GM12878 (cell line): ENCODE results near the gene TIRAP. TPM values are rescaled to one million over a fixed set of nuclear protein-coding genes. Genes with fewer than 3 reads are reported as not detected.
"Not testable (repeated sequence)": the region's sequence is repeated elsewhere in the genome, so short reads cannot be mapped to it uniquely, and the experiment has no call there.

Source experiments
- ATAC-seq: fragments of 200-7000 bp; cut with Tn5 transposase; 3 replicates; pipeline ENCODE4 v1.9.1; 2020; ENCODE audit warnings: mild to moderate bottlenecking, moderate library complexity
- BruUV-seq: library from RNA; stranded (reverse); fragments of 400-500 nt; replicated peaks from 2 replicates; lab custom pipeline; 2021; lab: Mats Ljungman, UMichigan
- CTCF ChIA-PET: fragments of 300-600 bp; sonication (Branson Sonifier 250); formaldehyde crosslinking; extraction: SDS; loops from one replicate; lab custom pipeline; 2021; ENCODE audit warnings: inconsistent platforms; lab: Yijun Ruan, JAX
- POLR2A ChIA-PET: fragments of 350-600 bp; formaldehyde crosslinking; extraction: SDS; loops from one replicate; lab custom pipeline; 2021; ENCODE audit warnings: inconsistent platforms; lab: Charles Lee
- RAD21 ChIA-PET: fragments of 300-600 bp; sonication (Branson Sonifier 250); formaldehyde crosslinking; loops from one replicate; lab custom pipeline; 2023; ENCODE audit warnings: antibody characterized with exemption; ENCODE audit not compliant: unreplicated experiment; lab: Charles Lee
- SMC1A ChIA-PET: fragments of 300-600 bp; sonication (Branson Sonifier 250); formaldehyde crosslinking; loops from one replicate; lab custom pipeline; 2023; ENCODE audit not compliant: unreplicated experiment, uncharacterized antibody; lab: Charles Lee
- DNase-seq: peaks from one replicate; pipeline ENCODE4 v3.0.0-alpha.2; 2011; ENCODE audit warnings: low read depth, low spot score
- FAIRE-seq: peaks from 3 replicates; lab custom pipeline; 2011; peaks lifted over from hg19 to GRCh38; lab: Jason Lieb, UNC
- H2AFZ ChIP-seq: 2 replicates; pipeline ENCODE4 v1.6.0; 2011; ENCODE audit warnings: low read depth, low read length, control low read depth; ENCODE audit not compliant: control insufficient read depth
- H3K27ac ChIP-seq: 2 replicates; pipeline ENCODE4 v1.5.1; 2011; ENCODE audit warnings: control low read depth; ENCODE audit not compliant: control insufficient read depth, insufficient read depth
- H3K27me3 ChIP-seq, 2 experiments: replicated peaks in 1 of 2; 2 replicates each; pipeline versions ENCODE4 v1.6.0 to v1.6.1; 2011; ENCODE audit warnings: low read length in 1 of 2; ENCODE audit not compliant: control insufficient read depth in 2 of 2, insufficient read depth in 2 of 2
- H3K36me3 ChIP-seq, 2 experiments: 2 replicates each; pipeline ENCODE4 v1.5.1; 2011; ENCODE audit warnings: low read length in 1 of 2; ENCODE audit not compliant: control insufficient read depth in 2 of 2, insufficient read depth in 2 of 2
- H3K4me1 ChIP-seq: 2 replicates; pipeline ENCODE4 v1.6.1; 2011; ENCODE audit warnings: mild to moderate bottlenecking, low read length, moderate library complexity, mixed read lengths; ENCODE audit not compliant: control insufficient read depth, insufficient read depth
- H3K4me2 ChIP-seq: 2 replicates; pipeline ENCODE4 v1.6.0; 2011; ENCODE audit warnings: control low read depth; ENCODE audit not compliant: control insufficient read depth, insufficient read depth
- H3K4me3 ChIP-seq: fragments of 200-600 bp; sonication (generic); 2 replicates; pipeline ENCODE4 v1.5.1; 2016
- H3K79me2 ChIP-seq: 2 replicates; pipeline ENCODE4 v1.6.0; 2011; ENCODE audit warnings: low read length; ENCODE audit not compliant: control insufficient read depth, insufficient read depth
- H3K9ac ChIP-seq: 2 replicates; pipeline ENCODE4 v1.8.0; 2011; ENCODE audit warnings: low read length, control low read depth, mixed read lengths; ENCODE audit not compliant: control insufficient read depth, insufficient read depth
- H3K9me3 ChIP-seq: replicated peaks from 3 replicates; pipeline ENCODE4 v1.5.1; 2011; ENCODE audit warnings: mild to moderate bottlenecking, low read length; ENCODE audit not compliant: control insufficient read depth, insufficient read depth
- H4K20me1 ChIP-seq: 2 replicates; pipeline ENCODE4 v1.6.0; 2011; ENCODE audit not compliant: control insufficient read depth, insufficient read depth
- ASH2L ChIP-seq: fragments of 300-600, 200-600 bp; sonication (generic); IDR thresholded peaks from 2 replicates; pipeline ENCODE4 v1.6.1; 2017; ENCODE audit warnings: low read depth, mild to moderate bottlenecking, borderline replicate concordance
- IKZF1 ChIP-seq: fragments of 450-650 bp; conservative IDR thresholded peaks from 2 replicates; pipeline ENCODE4 v1.6.1; 2017; ENCODE audit warnings: antibody characterized with exemption, mild to moderate bottlenecking
- KDM1A ChIP-seq: fragments of 200-600 bp; sonication (generic); IDR thresholded peaks from 2 replicates; pipeline ENCODE4 v1.6.1; 2016; ENCODE audit warnings: borderline replicate concordance
- REST ChIP-seq: IDR thresholded peaks from 2 replicates; pipeline ENCODE4 v1.6.1; 2012; ENCODE audit warnings: mild to moderate bottlenecking, low read depth, low read length
- STAT3 ChIP-seq: IDR thresholded peaks from 2 replicates; pipeline ENCODE4 v1.6.1; 2011; ENCODE audit warnings: low read depth, low read length, improper control_type of control experiment
- ZNF217 ChIP-seq: fragments of 450-650 bp; IDR thresholded peaks from 2 replicates; pipeline ENCODE4 v1.6.1; 2017; ENCODE audit warnings: antibody characterized with exemption, mild to moderate bottlenecking
- ZZZ3 ChIP-seq: IDR thresholded peaks from 2 replicates; pipeline ENCODE4 v1.6.1; 2011; ENCODE audit warnings: low read depth; ENCODE audit not compliant: control insufficient read depth, insufficient read length
- WGBS: methylation state at CpG from one replicate; pipeline ENCODE4 v1.1.6; 2016; ENCODE audit warnings: low lambda C conversion rate; ENCODE audit not compliant: insufficient replicate concordance, insufficient coverage; ENCODE audit errors: missing lambda C conversion rate; 5-methylcytosine and 5-hydroxymethylcytosine counted together
- in situ Hi-C: fragments of 300-500 bp; cut with MboI; formaldehyde crosslinking; loops from 9 replicates; pipeline ENCODE4 v1.14.3; 2018; ENCODE audit warnings: mixed read lengths
- intact Hi-C: fragments of 100-400 bp; cut with micrococcal nuclease; formaldehyde crosslinking; loops from one replicate; pipeline ENCODE4 v1.14.2; 2022; ENCODE audit not compliant: unreplicated experiment
- polyA plus RNA-seq, 11 experiments: library from polyadenylated mRNA; depleted of rRNA in 4 of 11; unstranded in 6 of 11; stranded (reverse) in 5 of 11; fragments of >200 nt; fragmentation: Nextera tagmentation in 4 of 11; fragmentation: Illumina TruSeq in 1 of 11; extraction: Ambion mirVana in 4 of 11; extraction: Trizol in 1 of 11; gene quantifications; 1 replicate in 1 of 11; 2 replicates in 10 of 11; pipeline versions ENCODE4 v1.2.1 to v1.2.3, GENCODE V29; 2011 to 2016; ENCODE audit warnings: inconsistent platforms in 2 of 11, missing spikeins in 2 of 11, low read depth in 1 of 11
- total RNA-seq, 4 experiments: library from RNA; depleted of rRNA in 3 of 4; stranded (reverse); fragments of >200 nt in 3 of 4; fragmentation: Illumina TruSeq in 1 of 4; extraction: Trizol in 1 of 4; gene quantifications; 2 replicates each; pipeline versions ENCODE4 v1.2.1 to v1.2.3, GENCODE V29; 2013 to 2021

TIRAP gene
- total and polyA plus RNA-seq, 10 of the 15 experiments (the other 5 are each of a cell fraction or from before 2014, with no cell fraction given), result 0.76 to 9.9 (median 4.7) TPM

GRCh38 chr11:126253265-126253664, 29.6 kb upstream of the TIRAP start (continued):
- TF ChIP-seq REST (no peak), ASH2L (no peak)

GRCh38 chr11:126254819-126255218, 28.1 kb upstream of the TIRAP start:
- no peaks in the 10 kb centered on the region for H3K9me3 ChIP-seq
- in situ Hi-C loops (no loop called here), intact Hi-C loops (loop anchor here (5.0 kb wide), 1 partner anchor 338 kb away; no protein-coding TSS in a partner anchor)
- H3K27me3 ChIP-seq, result no peaks in the 10 kb centered on the region
- POLR2A ChIA-PET, result no interaction called here
- no peak overlapping the region for H2AFZ ChIP-seq
- H3K4me2 ChIP-seq, result no peak overlapping the region
- H3K4me3 ChIP-seq, result no peak overlapping the region
- no peak overlapping the region for H3K27ac ChIP-seq
- H3K4me1 ChIP-seq, result no peaks in the 10 kb centered on the region
- CTCF ChIA-PET, result no interaction called here
- TF ChIP-seq STAT3, result no peak
- no peak for TF ChIP-seq KDM1A
- no peak for TF ChIP-seq IKZF1
- no peak for TF ChIP-seq ZZZ3
- TF ChIP-seq ZNF217, result no peak
- TF ChIP-seq, all 136 proteins: peak for 0
- FAIRE-seq (no peak), DNase-seq (no peak), ATAC-seq (no peak)
- Histone ChIP-seq H3K79me2 (no peaks in the 10 kb centered on the region), H3K36me3 (peaks cover 0 to 3% of the 10 kb centered on the region in 2 experiments; a peak in 2 of 4 replicates), H4K20me1 (no peaks in the 10 kb centered on the region), H3K9ac (no peak overlapping the region)
- 67% methylated on average over 1 of the region's 1 CpG for WGBS
- BruUV-seq, result no TSS peak
- RAD21 ChIA-PET, result no interaction called here
- SMC1A ChIA-PET, result interaction anchor here (0.7 to 1.1 kb wide), 2 partner anchors 15 to 365 kb away, joined by 3 read pairs; partner anchors contain the start of gene FOXRED1

- H3K4me3 ChIP-seq, FAIRE-seq, H3K9ac ChIP-seq, BruUV-seq, H3K36me3 ChIP-seq, H4K20me1 ChIP-seq, H2AFZ ChIP-seq, H3K27ac ChIP-seq, DNase-seq, CTCF ChIA-PET, POLR2A ChIA-PET, H3K4me1 ChIP-seq, H3K9me3 ChIP-seq, RAD21 ChIA-PET, in situ Hi-C loops, H3K79me2 ChIP-seq, H3K4me2 ChIP-seq, ATAC-seq, H3K27me3 ChIP-seq: not testable (repeated sequence)
- SMC1A ChIA-PET, result interaction anchor here (0.7 to 1.1 kb wide), 2 partner anchors 14 to 366 kb away, joined by 3 read pairs; partner anchors contain the start of gene FOXRED1
- intact Hi-C loops, result loop anchor here (5.0 kb wide), 1 partner anchor 338 kb away; no protein-coding TSS in a partner anchor
- 79% methylated on average over 5 of the region's 5 CpGs for WGBS
Measured at GRCh38 chr11:126255507-126255906, 27.4 kb upstream of the TIRAP start.
